Body of pancreas (tissue), 4 donors: Measurements from ENCODE around the gene ADM2.

Source experiments
- POLR2A ChIP-seq, 3 donors: fragments of 450-650 bp; IDR thresholded peaks; one replicate each; pipeline ENCODE4 v1.6.1; 2016; ENCODE audit warnings: antibody characterized with exemption in 3 of 3, mild to moderate bottlenecking in 2 of 3
- TF ChIP-seq, protein P1 (sequence below), 7 experiments: fragments of 450-650 bp in 4 of 7; fragments of 200-600 bp in 3 of 7; sonication (generic) in 3 of 7; IDR thresholded peaks; one replicate each; pipeline ENCODE4 v1.5.1; 2016 to 2019; ENCODE audit warnings: antibody characterized with exemption in 7 of 7

DNA sequence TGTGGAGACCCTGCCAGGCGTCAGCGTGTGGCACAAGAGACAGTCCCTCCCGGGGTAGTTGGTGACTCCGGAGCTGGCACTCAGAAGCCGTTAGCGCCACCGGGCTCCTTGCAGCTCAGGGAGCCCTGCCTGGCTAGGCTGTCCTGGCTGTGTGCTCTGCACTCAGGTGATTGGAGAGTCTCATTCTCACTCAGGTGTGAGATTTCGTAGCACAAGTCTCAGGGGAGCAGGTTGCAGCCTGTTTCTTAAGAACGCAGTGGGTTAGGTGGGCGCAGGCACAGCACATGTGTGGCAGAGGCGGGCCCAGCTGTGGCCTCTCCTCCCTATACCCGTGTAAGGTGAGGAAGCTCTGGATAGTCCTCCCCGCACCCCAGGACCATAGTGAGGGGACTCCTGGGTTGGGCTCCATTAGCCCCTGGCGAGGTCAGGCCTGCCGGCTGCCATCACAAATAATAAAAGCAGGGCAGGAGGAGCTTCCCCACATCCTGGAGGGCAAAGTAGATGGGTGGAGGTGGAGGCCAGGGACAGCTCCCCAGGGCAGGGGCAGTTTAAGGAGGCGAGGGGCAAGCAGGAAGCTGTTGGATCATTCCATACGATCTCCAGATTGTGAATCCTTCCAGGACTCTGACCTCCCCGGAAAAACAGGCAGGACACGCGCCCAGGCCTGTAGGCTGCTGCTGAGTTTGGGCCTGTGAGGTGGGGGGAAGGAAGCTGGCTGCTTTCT, 45.9 kb upstream of the ADM2 start:
- TF ChIP-seq, protein P1, sequence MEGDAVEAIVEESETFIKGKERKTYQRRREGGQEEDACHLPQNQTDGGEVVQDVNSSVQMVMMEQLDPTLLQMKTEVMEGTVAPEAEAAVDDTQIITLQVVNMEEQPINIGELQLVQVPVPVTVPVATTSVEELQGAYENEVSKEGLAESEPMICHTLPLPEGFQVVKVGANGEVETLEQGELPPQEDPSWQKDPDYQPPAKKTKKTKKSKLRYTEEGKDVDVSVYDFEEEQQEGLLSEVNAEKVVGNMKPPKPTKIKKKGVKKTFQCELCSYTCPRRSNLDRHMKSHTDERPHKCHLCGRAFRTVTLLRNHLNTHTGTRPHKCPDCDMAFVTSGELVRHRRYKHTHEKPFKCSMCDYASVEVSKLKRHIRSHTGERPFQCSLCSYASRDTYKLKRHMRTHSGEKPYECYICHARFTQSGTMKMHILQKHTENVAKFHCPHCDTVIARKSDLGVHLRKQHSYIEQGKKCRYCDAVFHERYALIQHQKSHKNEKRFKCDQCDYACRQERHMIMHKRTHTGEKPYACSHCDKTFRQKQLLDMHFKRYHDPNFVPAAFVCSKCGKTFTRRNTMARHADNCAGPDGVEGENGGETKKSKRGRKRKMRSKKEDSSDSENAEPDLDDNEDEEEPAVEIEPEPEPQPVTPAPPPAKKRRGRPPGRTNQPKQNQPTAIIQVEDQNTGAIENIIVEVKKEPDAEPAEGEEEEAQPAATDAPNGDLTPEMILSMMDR (IDR thresholded peaks at IDR 0.05): no peak
- TF ChIP-seq POLR2A (IDR thresholded peaks at IDR 0.05): no peak
